Naive thymus-derived CD4-positive, alpha-beta T cell (primary cell): ENCODE data around the gene CD244. TPM values are rescaled to one million over a fixed set of nuclear protein-coding genes. Genes with fewer than 3 reads are reported as not detected.

Source experiments
- ATAC-seq: fragments of 150-1000 bp; cut with Tn5 transposase; 2 replicates; pipeline ENCODE4 v1.10.0; 2021; ENCODE audit warnings: mild to moderate bottlenecking, moderate library complexity
- CTCF ChIA-PET: fragments of 350-600 bp; sonication (Branson Sonifier 250); formaldehyde crosslinking; loops from one replicate; lab custom pipeline; 2021; ENCODE audit warnings: antibody characterized with exemption; lab: Charles Lee
- POLR2A ChIA-PET: fragments of 350-600 bp; sonication (Branson Sonifier 250); formaldehyde crosslinking; loops from one replicate; lab custom pipeline; 2021; ENCODE audit warnings: antibody characterized with exemption, inconsistent platforms; lab: Charles Lee
- DNase-seq, 9 donors: peaks; one replicate each; pipeline versions ENCODE4 v3.0.0 to v3.0.0-alpha.2; 2020 to 2022; ENCODE audit warnings: mixed read lengths in 1 of 9
- H3K27ac ChIP-seq: one replicate; pipeline ENCODE4 v1.7.0; 2013; ENCODE audit warnings: mild to moderate bottlenecking, low read depth, low read length, moderate library complexity
- H3K27me3 ChIP-seq, 2 donors: one replicate each; pipeline ENCODE4 v1.7.0; 2013; ENCODE audit warnings: low read length in 2 of 2, mild to moderate bottlenecking in 2 of 2, moderate library complexity in 2 of 2; ENCODE audit not compliant: control insufficient read depth in 2 of 2, insufficient read depth in 2 of 2
- H3K36me3 ChIP-seq, 3 experiments: 1 replicate in 2 of 3; 2 replicates in 1 of 3; pipeline ENCODE4 v1.7.0; 2013; ENCODE audit warnings: low read length in 3 of 3, mild to moderate bottlenecking in 3 of 3, moderate library complexity in 1 of 3; ENCODE audit not compliant: insufficient read depth in 3 of 3, control insufficient read depth in 2 of 3
- H3K4me1 ChIP-seq, 2 donors: one replicate each; pipeline ENCODE4 v1.7.0; 2013; ENCODE audit warnings: low read length in 2 of 2, mild to moderate bottlenecking in 2 of 2, moderate library complexity in 1 of 2; ENCODE audit not compliant: control insufficient read depth in 2 of 2, insufficient read depth in 2 of 2
- H3K4me3 ChIP-seq: 2 replicates; pipeline ENCODE4 v1.7.0; 2013; ENCODE audit warnings: mild to moderate bottlenecking, low read length
- H3K9me3 ChIP-seq, 3 experiments: 1 replicate in 2 of 3; 2 replicates in 1 of 3; pipeline ENCODE4 v1.7.0; 2013; ENCODE audit warnings: low read length in 3 of 3; ENCODE audit not compliant: control insufficient read depth in 2 of 3
- H3K27ac Mint-ChIP-seq, 9 donors: one replicate each; pipeline ENCODE4 v1.8.0; 2020 to 2022; ENCODE audit warnings: mixed read lengths in 9 of 9, mild to moderate bottlenecking in 8 of 9, moderate library complexity in 5 of 9, inconsistent platforms in 2 of 9
- H3K27me3 Mint-ChIP-seq, 5 donors: one replicate each; pipeline ENCODE4 v1.8.0; 2021 to 2022; ENCODE audit warnings: mixed read lengths in 5 of 5, mild to moderate bottlenecking in 1 of 5
- H3K36me3 Mint-ChIP-seq, 5 donors: one replicate each; pipeline ENCODE4 v1.8.0; 2020 to 2022; ENCODE audit warnings: mixed read lengths in 5 of 5, mild to moderate bottlenecking in 3 of 5, inconsistent platforms in 1 of 5
- H3K4me1 Mint-ChIP-seq, 7 donors: one replicate each; pipeline ENCODE4 v1.8.0; 2020 to 2022; ENCODE audit warnings: mixed read lengths in 7 of 7, mild to moderate bottlenecking in 3 of 7, inconsistent platforms in 1 of 7
- H3K4me3 Mint-ChIP-seq, 10 donors: one replicate each; pipeline ENCODE4 v1.8.0; 2020 to 2022; ENCODE audit warnings: mild to moderate bottlenecking in 10 of 10, mixed read lengths in 10 of 10, moderate library complexity in 6 of 10, inconsistent platforms in 2 of 10
- H3K9me3 Mint-ChIP-seq, 11 donors: one replicate each; pipeline ENCODE4 v1.8.0; 2020 to 2022; ENCODE audit warnings: mixed read lengths in 11 of 11, mild to moderate bottlenecking in 4 of 11, inconsistent platforms in 1 of 11, moderate library complexity in 1 of 11
- intact Hi-C, 2 donors: fragments of 100-400 bp; cut with micrococcal nuclease; formaldehyde crosslinking; loops; one replicate each; pipeline ENCODE4 v1.15.1; 2023
- polyA plus RNA-seq, 2 donors: library from polyadenylated mRNA; unstranded; fragments of 300-500 nt; fragmentation: Illumina TruSeq; gene quantifications; one replicate each; pipeline ENCODE4 v1.2.3, GENCODE V29; 2021
- total RNA-seq, 6 experiments: library from RNA in 5 of 6; stranded (reverse) in 5 of 6; gene quantifications; 1 replicate in 5 of 6; 2 replicates in 1 of 6; pipeline ENCODE4 v1.2.3 and lab custom pipeline; 2021 to 2026

CD244 gene
- total and polyA plus RNA-seq, 7 experiments from 2014 or later = 0.27 to 33.6 (median 3.9) TPM

GRCh38 chr1:160846281-160846680, 16.4 kb downstream of the CD244 start:
- Histone ChIP-seq H3K9me3 (no peaks in the 10 kb centered on the region), H3K36me3 (no peaks in the 10 kb centered on the region), H3K4me1 (peaks cover 0 to 5% of the 10 kb centered on the region in 2 donors), H3K27me3 (no peaks in the 10 kb centered on the region), H3K27ac (no peak overlapping the region), H3K4me3 (no peak overlapping the region)
- ChIA-PET POLR2A (interaction anchor here (0.6 to 1.0 kb wide), 3 partner anchors 9 to 102 kb away, joined by 3 to 6 read pairs (median 5); no protein-coding TSS in a partner anchor), CTCF (interaction anchor here (0.6 to 1.4 kb wide), 3 partner anchors 106 to 251 kb away, joined by 3 read pairs; no protein-coding TSS in a partner anchor)
- H3K9me3 Mint-ChIP-seq = peaks cover 0 to 9% (median 0%) of the 10 kb centered on the region in 11 donors
- no peak for ATAC-seq
- peaks cover 0 to 6% (median 4%) of the 10 kb centered on the region in 5 donors for H3K36me3 Mint-ChIP-seq
- H3K27me3 Mint-ChIP-seq = peaks cover 0 to 33% (median 0%) of the 10 kb centered on the region in 5 donors
- H3K4me1 Mint-ChIP-seq = peaks cover 0 to 48% (median 10%) of the 10 kb centered on the region in 7 donors
- intact Hi-C loops = no loop called here
- no peak overlapping the region for H3K4me3 Mint-ChIP-seq
- DNase-seq = no peak
- no peak overlapping the region for H3K27ac Mint-ChIP-seq

GRCh38 chr1:160844447-160845232, 18.0 kb downstream of the CD244 start:
- H3K36me3 Mint-ChIP-seq = peaks cover 0 to 6% (median 4%) of the 10 kb centered on the region in 5 donors
- Histone ChIP-seq H3K4me3 (no peak overlapping the region), H3K4me1 (peaks cover 4% of the 10 kb centered on the region in 2 donors), H3K27ac (no peak overlapping the region), H3K27me3 (no peaks in the 10 kb centered on the region), H3K36me3 (no peaks in the 10 kb centered on the region), H3K9me3 (no peaks in the 10 kb centered on the region)
- CTCF ChIA-PET = interaction anchor here (0.6 kb wide), 1 partner anchor 648 kb away, joined by 4 read pairs; no protein-coding TSS in a partner anchor
- H3K4me3 Mint-ChIP-seq = no peak overlapping the region
- H3K27ac Mint-ChIP-seq = peak overlapping the region in 2 of 9 donors; percentile 28 to 29
- ATAC-seq = peak; percentile 68
- H3K27me3 Mint-ChIP-seq = peaks cover 0 to 29% (median 0%) of the 10 kb centered on the region in 5 donors
- peaks cover 9 to 52% (median 14%) of the 10 kb centered on the region in 7 donors for H3K4me1 Mint-ChIP-seq
- peaks cover 0 to 9% (median 0%) of the 10 kb centered on the region in 11 donors for H3K9me3 Mint-ChIP-seq
- POLR2A ChIA-PET = interaction anchor here (0.7 kb wide), 1 partner anchor 13 kb away, joined by 3 read pairs; no protein-coding TSS in a partner anchor
- intact Hi-C loops = no loop called here
- no peak for DNase-seq

GRCh38 chr1:160841079-160841478, 21.6 kb downstream of the CD244 start:
- no peaks in the 10 kb centered on the region for H3K9me3 ChIP-seq
- peaks cover 0 to 5% (median 4%) of the 10 kb centered on the region in 5 donors for H3K36me3 Mint-ChIP-seq
- H3K9me3 Mint-ChIP-seq = peaks cover 0 to 5% (median 0%) of the 10 kb centered on the region in 11 donors
- POLR2A ChIA-PET = interaction anchor here (1.3 kb wide), 1 partner anchor 36 kb away, joined by 4 read pairs; no protein-coding TSS in a partner anchor
- H3K4me1 Mint-ChIP-seq = peaks cover 43 to 75% (median 44%) of the 10 kb centered on the region in 7 donors
- H3K27me3 ChIP-seq = no peaks in the 10 kb centered on the region
- H3K27me3 Mint-ChIP-seq = peaks cover 0 to 5% (median 0%) of the 10 kb centered on the region in 5 donors
- ATAC-seq (no peak), DNase-seq (no peak)
- no peak overlapping the region for H3K4me3 ChIP-seq
- peaks cover 37 to 40% of the 10 kb centered on the region in 2 donors for H3K4me1 ChIP-seq
- no peak overlapping the region for H3K4me3 Mint-ChIP-seq
- no peak overlapping the region for H3K27ac ChIP-seq
- H3K27ac Mint-ChIP-seq = no peak overlapping the region
- CTCF ChIA-PET = interaction anchor here (0.8 to 8.1 kb wide), 4 partner anchors 20 to 113 kb away, joined by 3 to 167 read pairs (median 6); partner anchors contain the start of gene ITLN2
- H3K36me3 ChIP-seq = no peaks in the 10 kb centered on the region
- intact Hi-C loops = no loop called here

- Mint-ChIP-seq H3K27me3 (no peaks in the 10 kb centered on the region), H3K27ac (peak overlapping the region in 7 of 9 donors; percentile 14 to 96 (median 78))
- CTCF ChIA-PET = interaction anchor here (0.6 to 8.1 kb wide), 3 partner anchors 21 to 649 kb away, joined by 4 to 167 read pairs (median 6); partner anchors contain the start of gene ITLN2
These were observed 22.9 kb downstream of the CD244 start for GRCh38 chr1:160839746-160840145.

GRCh38 chr1:160838888-160839287, 23.8 kb downstream of the CD244 start:
- CTCF ChIA-PET = interaction anchor here (0.6 to 8.1 kb wide), 4 partner anchors 33 to 115 kb away, joined by 3 to 167 read pairs (median 26); partner anchors contain the start of gene ITLN2

More at GRCh38 chr1:160839746-160840145, 22.9 kb downstream of the CD244 start:
- DNase-seq (no peak), ATAC-seq (no peak)
- H3K36me3 Mint-ChIP-seq = peaks cover 0 to 2% (median 0%) of the 10 kb centered on the region in 5 donors
- peak overlapping the region in 3 of 10 donors; percentile 63 to 90 (median 83) for H3K4me3 Mint-ChIP-seq
- H3K4me3 ChIP-seq = no peak overlapping the region
- H3K4me1 ChIP-seq = peaks cover 50% of the 10 kb centered on the region in 2 donors
- no peaks in the 10 kb centered on the region for H3K9me3 ChIP-seq
- H3K27ac ChIP-seq = no peak overlapping the region
- H3K36me3 ChIP-seq = no peaks in the 10 kb centered on the region
- H3K27me3 ChIP-seq = no peaks in the 10 kb centered on the region
- no peaks in the 10 kb centered on the region for H3K9me3 Mint-ChIP-seq
- POLR2A ChIA-PET = no interaction called here
- intact Hi-C loops = loop anchor here (5.0 to 10.0 kb wide), 4 partner anchors 208 to 318 kb away; partner anchors contain the start of genes DEDD (in 1 of the 2), USF1 (in 1 of the 2) and USP21 (in 1 of the 2)
- H3K4me1 Mint-ChIP-seq = peaks cover 49 to 80% (median 55%) of the 10 kb centered on the region in 7 donors

More at GRCh38 chr1:160838888-160839287, 23.8 kb downstream of the CD244 start:
- Mint-ChIP-seq H3K4me3 (peak overlapping the region; percentile 13 to 90 (median 78)), H3K27ac (peak overlapping the region; percentile 78 to 98 (median 95)), H3K4me1 (peaks cover 55 to 84% (median 61%) of the 10 kb centered on the region in 7 donors), H3K36me3 (peaks cover 0 to under 1% (median 0%) of the 10 kb centered on the region in 5 donors), H3K27me3 (no peaks in the 10 kb centered on the region), H3K9me3 (no peaks in the 10 kb centered on the region)
- H3K9me3 ChIP-seq = no peaks in the 10 kb centered on the region
- POLR2A ChIA-PET = interaction anchor here (1.9 kb wide), 1 partner anchor 207 kb away, joined by 4 read pairs; the partner anchor contains the start of gene USF1
- no peaks in the 10 kb centered on the region for H3K36me3 ChIP-seq
- no peaks in the 10 kb centered on the region for H3K27me3 ChIP-seq
- intact Hi-C loops = loop anchor here (5.0 to 10.0 kb wide), 4 partner anchors 208 to 318 kb away; partner anchors contain the start of genes DEDD (in 1 of the 2), USF1 (in 1 of the 2) and USP21 (in 1 of the 2)
- ATAC-seq = no peak
- peak overlapping the region; percentile 37 for H3K4me3 ChIP-seq
- DNase-seq = peak in 2 of 9 donors; percentile 27 to 36
- H3K4me1 ChIP-seq = peaks cover 50 to 52% of the 10 kb centered on the region in 2 donors
- H3K27ac ChIP-seq = peak overlapping the region; percentile 69
